ENCODE results near the gene CDCA8. TPM values are rescaled to one million over a fixed set of nuclear protein-coding genes. Genes with fewer than 3 reads are reported as not detected.
"Not testable (repeated sequence)": the region's sequence is repeated elsewhere in the genome, so short reads cannot be mapped to it uniquely, and the experiment has no call there.

CDCA8 gene
- total RNA-seq, 2 donors from 2014 or later, result 2.1 to 8.6 TPM

GRCh38 chr1:37730376-37730775 lies 38.1 kb downstream of the CDCA8 start:
- TF ChIP-seq POLR2A (IDR thresholded peaks at IDR 0.05) (no peak), CTCF (IDR thresholded peaks at IDR 0.05) (no peak), POLR2AphosphoS5 (IDR thresholded peaks at IDR 0.05) (no peak)
- 74% methylated on average over 5 of the region's 5 CpGs for WGBS
- intact Hi-C loops (cut with DNase I), result no loop called here
- H3K4me1 ChIP-seq (replicated peaks), result no peaks in the 10 kb centered on the region
- H3K36me3 ChIP-seq, result no peaks in the 10 kb centered on the region
- no peak overlapping the region for H3K27ac ChIP-seq
- no peak for DNase-seq (ENCODE audit: low spot score)
- no peaks in the 10 kb centered on the region for H3K9me3 ChIP-seq
- no peak overlapping the region for H3K4me3 ChIP-seq
- H3K27me3 ChIP-seq (replicated peaks; ENCODE audit: insufficient read depth), result peaks cover 1% of the 10 kb centered on the region

GRCh38 chr1:37731312-37732019 lies 39.1 kb downstream of the CDCA8 start:
- intact Hi-C loops (cut with DNase I), result no loop called here
- Histone ChIP-seq H3K4me3 (no peak overlapping the region), H3K36me3 (no peaks in the 10 kb centered on the region), H3K4me1 (replicated peaks) (no peaks in the 10 kb centered on the region), H3K27ac (no peak overlapping the region), H3K9me3 (no peaks in the 10 kb centered on the region), H3K27me3 (replicated peaks; ENCODE audit: insufficient read depth) (peaks cover 5% of the 10 kb centered on the region)
- 84% methylated on average over 15 of the region's 15 CpGs for WGBS
- TF ChIP-seq POLR2A (IDR thresholded peaks at IDR 0.05), result no peak
- TF ChIP-seq CTCF (IDR thresholded peaks at IDR 0.05), result no peak
- no peak for TF ChIP-seq POLR2AphosphoS5 (IDR thresholded peaks at IDR 0.05)
- no peak for DNase-seq (ENCODE audit: low spot score)

GRCh38 chr1:37732111-37732780 lies 39.9 kb downstream of the CDCA8 start:
- TF ChIP-seq POLR2AphosphoS5 (IDR thresholded peaks at IDR 0.05) (no peak), CTCF (IDR thresholded peaks at IDR 0.05) (no peak), POLR2A (IDR thresholded peaks at IDR 0.05) (no peak)
- no peak for DNase-seq (ENCODE audit: low spot score)
- Histone ChIP-seq H3K36me3 (no peaks in the 10 kb centered on the region), H3K4me3 (no peak overlapping the region), H3K27ac (no peak overlapping the region), H3K27me3 (replicated peaks; ENCODE audit: insufficient read depth) (peaks cover 5% of the 10 kb centered on the region), H3K9me3 (no peaks in the 10 kb centered on the region), H3K4me1 (replicated peaks) (no peaks in the 10 kb centered on the region)
- 76% methylated on average over 12 of the region's 12 CpGs for WGBS
- intact Hi-C loops (cut with DNase I), result no loop called here

- peaks cover 5% of the 10 kb centered on the region for H3K27me3 ChIP-seq (replicated peaks; ENCODE audit: insufficient read depth)
- TF ChIP-seq POLR2A (IDR thresholded peaks at IDR 0.05), result no peak
- TF ChIP-seq POLR2AphosphoS5 (IDR thresholded peaks at IDR 0.05), result no peak
- no peak for TF ChIP-seq CTCF (IDR thresholded peaks at IDR 0.05)
- H3K36me3 ChIP-seq, result no peaks in the 10 kb centered on the region
- intact Hi-C loops (cut with DNase I), result no loop called here
- no peak overlapping the region for H3K4me3 ChIP-seq
- H3K27ac ChIP-seq, result no peak overlapping the region
- no peaks in the 10 kb centered on the region for H3K9me3 ChIP-seq
- 7% methylated on average over 32 of the region's 32 CpGs for WGBS
- no peaks in the 10 kb centered on the region for H3K4me1 ChIP-seq (replicated peaks)
- no peak for DNase-seq (ENCODE audit: low spot score)
These were observed 42.6 kb downstream of the CDCA8 start for GRCh38 chr1:37734629-37735591.

GRCh38 chr1:37737975-37738374 lies 45.7 kb downstream of the CDCA8 start:
- DNase-seq (ENCODE audit: low spot score); H3K27ac ChIP-seq; H3K9me3 ChIP-seq; H3K4me3 ChIP-seq; H3K4me1 ChIP-seq (replicated peaks); intact Hi-C loops (cut with DNase I); H3K36me3 ChIP-seq; H3K27me3 ChIP-seq (replicated peaks; ENCODE audit: insufficient read depth): not testable (repeated sequence)
- 82% methylated on average over 7 of the region's 7 CpGs for WGBS

- H3K4me1 ChIP-seq (replicated peaks); H3K9me3 ChIP-seq; H3K27ac ChIP-seq; H3K27me3 ChIP-seq (replicated peaks; ENCODE audit: insufficient read depth); H3K36me3 ChIP-seq; DNase-seq (ENCODE audit: low spot score); H3K4me3 ChIP-seq; intact Hi-C loops (cut with DNase I): not testable (repeated sequence)
- WGBS, result 90% methylated on average over 4 of the region's 4 CpGs
These were observed 46.3 kb downstream of the CDCA8 start for GRCh38 chr1:37738619-37739018.
